Colonic mucosa (tissue), 4 donors: ENCODE results near the gene ITSN1. TPM values are rescaled to one million over a fixed set of nuclear protein-coding genes. Genes with fewer than 3 reads are reported as not detected.

Source experiments
- DNase-seq: peaks from one replicate; pipeline ENCODE4 v3.0.0-alpha.2; 2020
- H3K27ac ChIP-seq: fragments of 200-600 bp; one replicate; pipeline ENCODE4 v1.8.0; 2021
- H3K27me3 ChIP-seq: fragments of 200-600 bp; one replicate; pipeline ENCODE4 v1.8.0; 2021
- H3K36me3 ChIP-seq: fragments of 200-600 bp; one replicate; pipeline ENCODE4 v1.8.0; 2021
- H3K4me1 ChIP-seq: fragments of 200-600 bp; one replicate; pipeline ENCODE4 v1.8.0; 2021; ENCODE audit warnings: mild to moderate bottlenecking
- H3K4me3 ChIP-seq: fragments of 200-600 bp; one replicate; pipeline ENCODE4 v1.8.0; 2021
- H3K9ac ChIP-seq, 2 donors: one replicate each; pipeline ENCODE4 v1.7.0; 2013; ENCODE audit warnings: control low read depth in 2 of 2, low read depth in 2 of 2, low read length in 2 of 2
- H3K9me3 ChIP-seq: fragments of 200-600 bp; one replicate; pipeline ENCODE4 v1.8.0; 2021
- CTCF ChIP-seq: fragments of 200-600 bp; IDR thresholded peaks from one replicate; pipeline ENCODE4 v1.8.0; 2022; ENCODE audit warnings: antibody characterized with exemption, mild to moderate bottlenecking
- intact Hi-C: fragments of 100-400 bp; cut with DNase I; formaldehyde crosslinking; loops from one replicate; pipeline ENCODE4 v1.14.1; 2022
- total RNA-seq, 2 donors: library from RNA; stranded (reverse); fragmentation: NEBNext Ultra II Directional in 1 of 2; extraction: Animal tissue kit (Norgen Biotek cat#: 25700) in 1 of 2; gene quantifications; one replicate each; pipeline ENCODE4 v1.2.1, GENCODE V29; 2021
- donor health status: healthy.
- donor health status: DM: no; HTN: no; CAD: no.
- donor health status: DM: no; HTN: no; CAD: no.

Gene ITSN1
- total RNA-seq, 2 donors from 2014 or later = 22.4 to 28.3 TPM

GRCh38 chr21:33698087-33698860 lies 56.0 kb downstream of the ITSN1 start:
- Histone ChIP-seq H3K9ac (no peak overlapping the region), H3K4me1 (no peaks in the 10 kb centered on the region), H3K9me3 (no peaks in the 10 kb centered on the region), H3K27me3 (no peaks in the 10 kb centered on the region), H3K4me3 (no peak overlapping the region), H3K36me3 (no peaks in the 10 kb centered on the region), H3K27ac (no peak overlapping the region)
- intact Hi-C loops = no loop called here
- DNase-seq = no peak
- no peak for TF ChIP-seq CTCF

- Histone ChIP-seq H3K36me3 (no peaks in the 10 kb centered on the region), H3K9ac (no peak overlapping the region), H3K9me3 (no peaks in the 10 kb centered on the region), H3K27me3 (no peaks in the 10 kb centered on the region), H3K27ac (no peak overlapping the region), H3K4me1 (no peaks in the 10 kb centered on the region), H3K4me3 (no peak overlapping the region)
- no peak for TF ChIP-seq CTCF
- intact Hi-C loops = no loop called here
- DNase-seq = no peak
Measured at GRCh38 chr21:33699277-33699676, 57.0 kb downstream of the ITSN1 start.

GRCh38 chr21:33700491-33700890 lies 58.2 kb downstream of the ITSN1 start:
- Histone ChIP-seq H3K36me3 (no peaks in the 10 kb centered on the region), H3K4me3 (no peak overlapping the region), H3K9ac (no peak overlapping the region), H3K27me3 (no peaks in the 10 kb centered on the region), H3K9me3 (no peaks in the 10 kb centered on the region), H3K27ac (no peak overlapping the region), H3K4me1 (no peaks in the 10 kb centered on the region)
- no peak for DNase-seq
- no peak for TF ChIP-seq CTCF
- intact Hi-C loops = no loop called here

GRCh38 chr21:33703750-33704606 lies 61.7 kb downstream of the ITSN1 start:
- Histone ChIP-seq H3K4me1 (no peaks in the 10 kb centered on the region), H3K36me3 (no peaks in the 10 kb centered on the region), H3K9me3 (no peaks in the 10 kb centered on the region), H3K9ac (no peak overlapping the region), H3K27me3 (no peaks in the 10 kb centered on the region), H3K4me3 (no peak overlapping the region), H3K27ac (no peak overlapping the region)
- intact Hi-C loops = no loop called here
- no peak for TF ChIP-seq CTCF
- DNase-seq = no peak

GRCh38 chr21:33707846-33708245 lies 65.5 kb downstream of the ITSN1 start:
- Histone ChIP-seq H3K9ac (no peak overlapping the region), H3K27me3 (no peaks in the 10 kb centered on the region), H3K9me3 (no peaks in the 10 kb centered on the region), H3K36me3 (no peaks in the 10 kb centered on the region), H3K4me3 (no peak overlapping the region), H3K27ac (no peak overlapping the region), H3K4me1 (no peaks in the 10 kb centered on the region)
- intact Hi-C loops = no loop called here
- no peak for DNase-seq
- TF ChIP-seq CTCF = no peak
